ENCODE results near the gene CHD6.

The CHD6 gene

GRCh38 chr20:41627001-41627495 lies 8.9 kb upstream of the CHD6 start:
- DNase-seq (ENCODE audit: low spot score) = no peak
- TF ChIP-seq CTCF (conservative IDR thresholded peaks at IDR 0.05; ENCODE audit: low read depth) = no peak
- ChIA-PET POLR2A (ENCODE audit: low non-redundant PET) (no interaction called here), CTCF (interaction anchor here (0.8 kb wide), 1 partner anchor 42 kb away, joined by 4 read pairs; no protein-coding TSS in a partner anchor)
- no peak overlapping the region for H3K27ac ChIP-seq

- ChIA-PET CTCF (no interaction called here), POLR2A (ENCODE audit: low non-redundant PET) (no interaction called here)
- H3K27ac ChIP-seq = no peak overlapping the region
- no peak for TF ChIP-seq CTCF (conservative IDR thresholded peaks at IDR 0.05; ENCODE audit: low read depth)
- no peak for DNase-seq (ENCODE audit: low spot score)
These were observed 5.6 kb upstream of the CHD6 start for GRCh38 chr20:41623625-41624375.

GRCh38 chr20:41622584-41622983 lies 4.4 kb upstream of the CHD6 start:
- no peak for TF ChIP-seq CTCF (conservative IDR thresholded peaks at IDR 0.05; ENCODE audit: low read depth)
- POLR2A ChIA-PET (ENCODE audit: low non-redundant PET) = no interaction called here
- H3K27ac ChIP-seq = no peak overlapping the region
- CTCF ChIA-PET = interaction anchor here (0.8 kb wide), 1 partner anchor 70 kb away, joined by 5 read pairs; no protein-coding TSS in a partner anchor
- no peak for DNase-seq (ENCODE audit: low spot score)

- H3K27ac ChIP-seq = no peak overlapping the region
- POLR2A ChIA-PET (ENCODE audit: low non-redundant PET) = no interaction called here
- CTCF ChIA-PET = interaction anchor here (0.7 to 0.8 kb wide), 2 partner anchors 70 to 1610 kb away, joined by 3 to 5 read pairs; no protein-coding TSS in a partner anchor
- TF ChIP-seq CTCF (conservative IDR thresholded peaks at IDR 0.05; ENCODE audit: low read depth) = no peak
- no peak for DNase-seq (ENCODE audit: low spot score)
These were observed 3.8 kb upstream of the CHD6 start for GRCh38 chr20:41621971-41622370.

GRCh38 chr20:41621421-41621820 lies 3.2 kb upstream of the CHD6 start:
- no peak for DNase-seq (ENCODE audit: low spot score)
- no peak for TF ChIP-seq CTCF (conservative IDR thresholded peaks at IDR 0.05; ENCODE audit: low read depth)
- H3K27ac ChIP-seq = no peak overlapping the region
- CTCF ChIA-PET = interaction anchor here (0.5 to 0.7 kb wide), 2 partner anchors 20 to 1611 kb away, joined by 3 read pairs; no protein-coding TSS in a partner anchor
- POLR2A ChIA-PET (ENCODE audit: low non-redundant PET) = no interaction called here

GRCh38 chr20:41619360-41620100 lies 1.4 kb upstream of the CHD6 start:
- no peak overlapping the region for H3K27ac ChIP-seq
- no peak for DNase-seq (ENCODE audit: low spot score)
- no peak for TF ChIP-seq CTCF (conservative IDR thresholded peaks at IDR 0.05; ENCODE audit: low read depth)
- ChIA-PET CTCF (interaction anchor here (1.2 kb wide), 1 partner anchor 12 kb away, joined by 6 read pairs; no protein-coding TSS in a partner anchor), POLR2A (ENCODE audit: low non-redundant PET) (no interaction called here)
